ENCODE measurements around the gene ZNF814.
"Not testable (repeated sequence)": the region's sequence is repeated elsewhere in the genome, so short reads cannot be mapped to it uniquely, and the experiment has no call there.

The ZNF814 gene

DNA sequence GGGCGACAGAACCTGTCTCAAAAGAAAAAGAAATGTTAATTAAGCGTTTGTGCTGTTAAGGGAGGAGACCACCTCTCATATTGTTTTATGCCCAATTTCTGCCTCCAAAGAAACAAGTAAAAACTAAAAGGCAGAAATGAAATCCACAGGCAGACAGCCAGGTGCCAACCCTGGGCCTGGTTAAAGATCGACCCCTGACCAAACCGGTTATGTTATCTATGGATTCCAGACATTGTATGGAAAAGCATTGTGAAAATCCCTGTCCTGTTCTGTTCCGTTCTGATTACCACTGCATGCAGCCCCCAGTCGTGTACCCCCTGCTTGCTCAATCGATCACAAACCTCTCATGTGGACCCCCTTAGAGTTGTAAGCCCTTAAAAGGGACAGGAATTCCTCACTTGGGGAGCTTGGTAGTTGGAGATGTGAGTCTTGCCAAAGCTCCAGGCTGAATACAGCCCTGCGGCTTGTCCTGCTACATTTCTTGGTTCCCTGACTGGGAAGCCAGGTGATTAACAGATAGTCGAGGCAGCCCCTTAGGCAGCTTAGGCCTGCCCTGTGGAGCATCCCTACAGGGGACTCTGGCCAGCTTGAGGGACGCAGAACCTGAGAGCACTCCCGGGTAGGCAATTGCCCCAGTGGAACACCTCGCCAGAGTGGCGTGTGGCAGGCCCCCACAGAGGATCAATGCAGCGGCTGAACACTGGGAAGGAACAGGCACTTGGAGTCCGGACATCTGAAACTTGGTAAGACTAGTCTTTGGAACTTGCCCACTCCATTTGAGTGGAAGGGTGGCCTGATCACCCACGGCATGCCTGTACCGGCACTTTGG is 73.4 kb downstream of the ZNF814 start:
- no peak for DNase-seq

- DNase-seq: peak; percentile 88
Observed at GRCh38 chr19:57814505-57815246, 74.2 kb downstream of the ZNF814 start, which contains the start of gene ZNF552. TSS of gene ZNF552 (minus strand) at chr19:57814913. CDS start at chr19:57814743, 170 bp downstream.

DNA sequence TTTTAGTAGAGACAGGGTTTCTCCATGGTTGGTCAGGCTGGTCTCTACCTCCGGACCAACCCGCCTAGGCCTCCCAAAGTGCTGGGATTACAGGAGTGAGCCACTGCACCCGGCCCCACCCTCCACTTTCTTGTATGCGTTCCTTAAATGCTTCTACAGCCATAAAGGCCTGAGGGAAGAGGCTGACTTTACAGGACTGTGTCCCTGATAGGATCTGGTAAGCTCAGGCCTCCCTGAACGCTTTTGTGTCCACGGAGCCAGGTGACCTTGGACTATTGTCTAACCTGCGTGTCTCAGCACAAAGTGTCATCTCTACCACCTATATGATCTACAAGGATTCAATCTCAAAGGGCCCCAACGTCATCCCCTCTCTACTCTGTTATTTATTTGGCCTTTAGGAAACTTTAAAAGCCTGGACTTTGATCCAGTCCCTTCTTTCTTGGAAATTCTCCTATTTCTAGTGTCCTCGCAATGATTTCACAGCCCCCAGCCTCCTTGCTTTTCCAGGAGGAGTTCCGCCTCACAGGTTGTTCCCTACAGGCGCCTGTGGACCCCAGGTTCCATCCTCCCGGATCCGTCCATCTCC is 74.8 kb downstream of the ZNF814 start:
- no peak for DNase-seq

DNA sequence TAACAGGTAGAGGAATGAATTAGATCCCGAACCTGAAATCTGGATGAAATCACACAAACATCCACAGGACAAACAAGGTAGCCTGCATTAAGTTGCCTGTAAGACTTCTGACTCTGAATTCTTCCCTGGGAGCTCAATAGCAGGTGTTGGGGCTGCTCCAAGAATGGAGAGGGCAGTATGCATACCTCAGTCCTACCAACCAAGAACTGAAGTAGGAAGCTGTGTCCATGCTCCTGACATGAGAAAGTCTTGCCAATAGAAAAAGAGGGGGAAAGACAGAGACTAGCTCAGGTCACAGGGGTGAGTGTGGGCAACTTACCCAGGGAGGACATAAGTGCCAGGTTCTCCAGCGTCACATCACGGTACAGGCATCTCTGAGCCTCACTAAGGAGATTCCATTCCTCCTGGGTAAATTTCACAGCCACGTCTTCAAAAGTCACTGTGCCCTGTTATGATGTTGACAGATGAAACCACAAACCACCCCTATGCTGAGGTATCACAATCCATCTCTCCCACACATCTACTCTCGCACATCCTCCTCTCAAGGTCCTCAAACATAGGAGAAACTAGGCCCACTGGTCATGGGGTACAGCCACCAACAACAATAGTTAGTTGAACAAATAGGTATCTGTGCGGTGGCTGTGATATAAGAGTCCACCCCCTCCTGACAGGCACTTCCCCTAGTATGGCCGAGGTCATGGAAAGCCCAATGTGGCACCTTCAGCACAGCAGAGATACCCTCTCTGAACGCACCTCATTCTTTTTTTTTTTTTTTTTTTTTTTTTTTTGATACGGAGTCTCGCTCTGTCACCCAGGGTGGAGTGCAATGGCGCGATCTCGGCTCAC is 75.6 kb downstream of the ZNF814 start:
- DNase-seq: not testable (repeated sequence)

- no peak for DNase-seq
Observed at GRCh38 chr19:57812226-57812625, 76.6 kb downstream of the ZNF814 start.

DNA sequence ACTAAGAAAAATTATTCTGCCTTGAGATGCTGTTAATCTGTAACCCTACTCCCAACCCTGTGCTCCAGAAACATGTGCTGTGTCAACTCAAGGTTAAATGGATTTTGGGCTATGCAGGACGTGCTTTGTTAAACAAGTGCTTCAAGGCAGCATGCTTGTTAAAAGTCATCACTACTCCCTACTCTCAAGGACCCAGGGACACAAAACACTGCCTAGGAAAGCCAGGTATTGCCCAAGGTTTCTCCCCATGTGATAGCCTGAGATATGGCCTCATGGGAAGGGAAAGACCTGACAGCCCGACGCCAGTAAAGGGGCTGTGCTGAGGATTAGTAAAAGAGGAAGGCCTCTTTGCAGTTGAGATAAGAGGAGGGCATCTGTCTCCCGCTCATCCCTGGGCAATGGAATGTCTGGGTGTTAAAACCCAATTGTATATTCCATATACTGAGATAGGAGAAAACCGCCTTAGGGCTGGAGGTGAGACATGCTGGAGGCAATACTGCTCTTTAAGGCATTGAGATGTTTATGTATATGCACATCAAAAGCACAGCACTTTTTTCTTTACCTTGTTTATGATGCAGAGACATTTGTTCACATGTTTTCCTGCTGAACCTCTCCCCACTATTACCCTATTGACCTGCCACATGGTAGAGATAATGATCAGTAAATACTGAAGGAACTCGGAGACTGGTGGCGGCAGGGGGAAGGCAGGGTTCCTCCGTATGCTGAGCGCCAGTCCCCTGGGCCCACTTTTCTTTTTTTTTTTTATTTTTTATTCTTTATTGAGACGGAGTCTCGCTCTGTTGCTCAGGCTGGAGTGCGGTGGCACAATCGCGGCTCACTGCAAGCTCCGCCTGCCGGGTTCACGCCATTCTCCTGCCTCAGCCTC is 78.2 kb downstream of the ZNF814 start:
- DNase-seq: not testable (repeated sequence)

GRCh38 chr19:57807541-57807940 is 81.3 kb downstream of the ZNF814 start:
- no peak for DNase-seq

- DNase-seq: no peak
Observed at GRCh38 chr19:57803594-57804325, 85.1 kb downstream of the ZNF814 start.

- no peak for DNase-seq
Observed at GRCh38 chr19:57803265-57803593, 85.6 kb downstream of the ZNF814 start.

DNA sequence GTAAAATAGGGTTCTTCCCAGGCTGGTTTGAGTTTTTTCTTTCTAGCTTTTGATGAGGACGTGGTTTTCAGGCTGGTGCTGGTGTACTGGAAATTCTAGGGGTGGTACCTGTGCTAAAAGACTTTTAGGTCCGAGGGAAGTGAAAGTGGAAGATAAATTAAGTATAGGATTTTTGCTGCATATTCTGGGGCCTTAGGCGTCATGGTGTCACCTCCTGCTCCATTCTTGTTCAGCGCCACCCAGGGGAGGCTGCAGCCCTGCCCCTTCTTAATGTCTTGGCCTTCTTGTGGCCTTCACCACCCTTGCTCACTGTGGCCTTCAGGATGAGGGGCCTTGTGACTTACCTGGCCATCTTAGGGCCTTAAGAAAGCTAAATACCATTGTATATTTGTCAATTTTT is 86.6 kb downstream of the ZNF814 start:
- DNase-seq: no peak

DNA sequence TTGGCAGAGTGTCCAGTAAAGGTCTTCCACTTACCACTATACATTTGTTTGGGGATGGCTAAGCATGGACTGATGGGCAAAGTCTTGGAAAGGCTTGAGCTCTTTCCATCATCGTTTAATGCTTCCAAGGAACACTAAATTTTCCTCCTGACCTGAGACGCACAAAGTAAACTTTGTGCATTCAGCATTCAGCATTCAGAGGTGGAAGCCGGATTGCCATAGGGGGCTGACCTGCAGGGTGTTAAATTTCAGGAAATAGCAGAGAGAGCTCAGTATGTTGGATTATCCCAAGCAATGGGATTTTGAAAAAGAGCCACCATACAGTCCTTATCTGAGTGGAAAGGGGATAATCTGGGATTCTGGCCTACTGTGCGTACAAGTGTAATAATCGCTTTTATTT is 88.1 kb downstream of the ZNF814 start:
- no peak for DNase-seq
